ENCODE data around the gene DEFB124. TPM values are rescaled to one million over a fixed set of nuclear protein-coding genes. Genes with fewer than 3 reads are reported as not detected.
"Not testable (repeated sequence)": the region's sequence is repeated elsewhere in the genome, so short reads cannot be mapped to it uniquely, and the experiment has no call there.

DEFB124 gene
- total RNA-seq (not detected), polyA plus RNA-seq (not detected)

- H3K27me3 Mint-ChIP-seq: peaks cover 39% of the 10 kb centered on the region
- H3K27ac Mint-ChIP-seq: no peak within 1 kb of the TSS
- peaks cover 0 to 6% (median 1%) of the 10 kb centered on the region in 7 donors for H3K9me3 Mint-ChIP-seq
- no peaks in the 10 kb centered on the region for H3K4me1 ChIP-seq (ENCODE audit: control insufficient read depth, insufficient read depth, low read length, poor library complexity, severe bottlenecking)
- no peaks in the 10 kb centered on the region for H3K36me3 Mint-ChIP-seq
- H3K4me3 Mint-ChIP-seq: peak within 1 kb of the TSS in 2 of 4 donors; percentile 43 to 65
- H3K4me3 ChIP-seq (ENCODE audit: low read depth, low read length): no peak within 1 kb of the TSS
- no peak within 1 kb of the TSS for H3K27ac ChIP-seq (ENCODE audit: insufficient read depth, low read length, poor library complexity, severe bottlenecking)
- no peaks in the 10 kb centered on the region for H3K27me3 ChIP-seq (ENCODE audit: control insufficient read depth, insufficient read depth, low read length)
- ATAC-seq (ENCODE audit: low read depth in 2 of 2) (no peak), DNase-seq (no peak)
- H3K9me3 ChIP-seq (ENCODE audit: control insufficient read depth in 2 of 2, low read length in 2 of 2): no peaks in the 10 kb centered on the region
- no peaks in the 10 kb centered on the region for H3K36me3 ChIP-seq (ENCODE audit: control insufficient read depth, insufficient read depth, low read length)
- peaks cover 0 to 11% (median 3%) of the 10 kb centered on the region in 4 donors for H3K4me1 Mint-ChIP-seq
These were observed at the start of gene DEFB124, which contains the start of gene REM1 for GRCh38 chr20:31474758-31475427. Gene DEFB124, minus strand, starts transcription at chr20:31475127. Its CDS starts 2,114 bp downstream, at chr20:31473013. Gene REM1, plus strand, starts transcription at chr20:31475288. Its CDS starts 1,158 bp downstream, at chr20:31476446.

GRCh38 chr20:31523361-31524283 lies 48.7 kb upstream of the DEFB124 start:
- Mint-ChIP-seq H3K9me3 (no peaks in the 10 kb centered on the region), H3K27me3 (no peaks in the 10 kb centered on the region), H3K36me3 (peaks cover 21% of the 10 kb centered on the region), H3K27ac (peak overlapping the region in 1 of 3 donors; percentile 25), H3K4me1 (peaks cover 13 to 71% (median 41%) of the 10 kb centered on the region in 4 donors), H3K4me3 (peak overlapping the region in 1 of 4 donors; percentile 38)
- Histone ChIP-seq H3K9me3 (ENCODE audit: control insufficient read depth in 2 of 2, low read length in 2 of 2) (no peaks in the 10 kb centered on the region), H3K4me3 (ENCODE audit: low read depth, low read length) (no peak overlapping the region), H3K4me1 (ENCODE audit: control insufficient read depth, insufficient read depth, low read length, poor library complexity, severe bottlenecking) (peaks cover 11% of the 10 kb centered on the region), H3K36me3 (ENCODE audit: control insufficient read depth, insufficient read depth, low read length) (peaks cover 57% of the 10 kb centered on the region), H3K27ac (ENCODE audit: insufficient read depth, low read length, poor library complexity, severe bottlenecking) (no peak overlapping the region), H3K27me3 (ENCODE audit: control insufficient read depth, insufficient read depth, low read length) (no peaks in the 10 kb centered on the region)
- DNase-seq (no peak), ATAC-seq (ENCODE audit: low read depth in 2 of 2) (peak in 1 of 2 donors; percentile 60)

GRCh38 chr20:31522731-31523130 lies 47.8 kb upstream of the DEFB124 start:
- H3K4me1 Mint-ChIP-seq: peaks cover 13 to 72% (median 41%) of the 10 kb centered on the region in 4 donors
- DNase-seq: no peak
- Histone ChIP-seq H3K9me3 (ENCODE audit: control insufficient read depth in 2 of 2, low read length in 2 of 2) (no peaks in the 10 kb centered on the region), H3K4me3 (ENCODE audit: low read depth, low read length) (no peak overlapping the region), H3K4me1 (ENCODE audit: control insufficient read depth, insufficient read depth, low read length, poor library complexity, severe bottlenecking) (peaks cover 13% of the 10 kb centered on the region), H3K27ac (ENCODE audit: insufficient read depth, low read length, poor library complexity, severe bottlenecking) (no peak overlapping the region), H3K36me3 (ENCODE audit: control insufficient read depth, insufficient read depth, low read length) (peaks cover 49% of the 10 kb centered on the region), H3K27me3 (ENCODE audit: control insufficient read depth, insufficient read depth, low read length) (no peaks in the 10 kb centered on the region)
- no peaks in the 10 kb centered on the region for H3K27me3 Mint-ChIP-seq
- no peak for ATAC-seq (ENCODE audit: low read depth in 2 of 2)
- H3K36me3 Mint-ChIP-seq: peaks cover 17% of the 10 kb centered on the region
- peak overlapping the region; percentile 15 to 59 (median 56) for H3K27ac Mint-ChIP-seq
- H3K9me3 Mint-ChIP-seq: no peaks in the 10 kb centered on the region
- peak overlapping the region in 1 of 4 donors; percentile 61 for H3K4me3 Mint-ChIP-seq

GRCh38 chr20:31521267-31521666 lies 46.3 kb upstream of the DEFB124 start:
- H3K27me3 Mint-ChIP-seq; H3K4me3 ChIP-seq (ENCODE audit: low read depth, low read length); H3K9me3 Mint-ChIP-seq; H3K9me3 ChIP-seq (ENCODE audit: control insufficient read depth in 2 of 2, low read length in 2 of 2); H3K27ac ChIP-seq (ENCODE audit: insufficient read depth, low read length, poor library complexity, severe bottlenecking); ATAC-seq (ENCODE audit: low read depth in 2 of 2); DNase-seq; H3K27me3 ChIP-seq (ENCODE audit: control insufficient read depth, insufficient read depth, low read length): not testable (repeated sequence)
- H3K4me1 Mint-ChIP-seq: peaks cover 13 to 62% (median 41%) of the 10 kb centered on the region in 4 donors
- peak overlapping the region in 1 of 4 donors; percentile 27 for H3K4me3 Mint-ChIP-seq
- Histone ChIP-seq H3K36me3 (ENCODE audit: control insufficient read depth, insufficient read depth, low read length) (peaks cover 37% of the 10 kb centered on the region), H3K4me1 (ENCODE audit: control insufficient read depth, insufficient read depth, low read length, poor library complexity, severe bottlenecking) (peaks cover 26% of the 10 kb centered on the region)
- peak overlapping the region in 1 of 3 donors; percentile 78 for H3K27ac Mint-ChIP-seq
- peaks cover 12% of the 10 kb centered on the region for H3K36me3 Mint-ChIP-seq

GRCh38 chr20:31517373-31517772 lies 42.4 kb upstream of the DEFB124 start:
- peaks cover 5 to 41% (median 24%) of the 10 kb centered on the region in 4 donors for H3K4me1 Mint-ChIP-seq
- DNase-seq (no peak), ATAC-seq (ENCODE audit: low read depth in 2 of 2) (no peak)
- peaks cover 17% of the 10 kb centered on the region for H3K36me3 ChIP-seq (ENCODE audit: control insufficient read depth, insufficient read depth, low read length)
- no peak overlapping the region for H3K4me3 Mint-ChIP-seq
- H3K9me3 ChIP-seq (ENCODE audit: control insufficient read depth in 2 of 2, low read length in 2 of 2): no peaks in the 10 kb centered on the region
- peak overlapping the region; percentile 88 for H3K4me3 ChIP-seq (ENCODE audit: low read depth, low read length)
- no peaks in the 10 kb centered on the region for H3K27me3 Mint-ChIP-seq
- peak overlapping the region; percentile 34 for H3K27ac ChIP-seq (ENCODE audit: insufficient read depth, low read length, poor library complexity, severe bottlenecking)
- H3K9me3 Mint-ChIP-seq: no peaks in the 10 kb centered on the region
- no peaks in the 10 kb centered on the region for H3K27me3 ChIP-seq (ENCODE audit: control insufficient read depth, insufficient read depth, low read length)
- H3K4me1 ChIP-seq (ENCODE audit: control insufficient read depth, insufficient read depth, low read length, poor library complexity, severe bottlenecking): peaks cover 41% of the 10 kb centered on the region
- H3K27ac Mint-ChIP-seq: no peak overlapping the region
- H3K36me3 Mint-ChIP-seq: peaks cover 7% of the 10 kb centered on the region

- ATAC-seq (ENCODE audit: low read depth in 2 of 2) (no peak), DNase-seq (peak in 1 of 3 donors; percentile 63)
- peaks cover 13% of the 10 kb centered on the region for H3K36me3 ChIP-seq (ENCODE audit: control insufficient read depth, insufficient read depth, low read length)
- H3K27ac Mint-ChIP-seq: no peak overlapping the region
- peaks cover 41% of the 10 kb centered on the region for H3K4me1 ChIP-seq (ENCODE audit: control insufficient read depth, insufficient read depth, low read length, poor library complexity, severe bottlenecking)
- H3K9me3 Mint-ChIP-seq: no peaks in the 10 kb centered on the region
- no peaks in the 10 kb centered on the region for H3K27me3 ChIP-seq (ENCODE audit: control insufficient read depth, insufficient read depth, low read length)
- no peak overlapping the region for H3K4me3 Mint-ChIP-seq
- no peaks in the 10 kb centered on the region for H3K9me3 ChIP-seq (ENCODE audit: control insufficient read depth in 2 of 2, low read length in 2 of 2)
- H3K4me1 Mint-ChIP-seq: peaks cover 5 to 35% (median 20%) of the 10 kb centered on the region in 4 donors
- H3K27ac ChIP-seq (ENCODE audit: insufficient read depth, low read length, poor library complexity, severe bottlenecking): peak overlapping the region; percentile 34
- H3K4me3 ChIP-seq (ENCODE audit: low read depth, low read length): peak overlapping the region; percentile 88
- H3K36me3 Mint-ChIP-seq: peaks cover 5% of the 10 kb centered on the region
- H3K27me3 Mint-ChIP-seq: no peaks in the 10 kb centered on the region
These were observed 41.7 kb upstream of the DEFB124 start for GRCh38 chr20:31516651-31517050.

- no peak overlapping the region for H3K27ac Mint-ChIP-seq
- Histone ChIP-seq H3K4me1 (ENCODE audit: control insufficient read depth, insufficient read depth, low read length, poor library complexity, severe bottlenecking) (peaks cover 41% of the 10 kb centered on the region), H3K27me3 (ENCODE audit: control insufficient read depth, insufficient read depth, low read length) (no peaks in the 10 kb centered on the region), H3K36me3 (ENCODE audit: control insufficient read depth, insufficient read depth, low read length) (peaks cover 10% of the 10 kb centered on the region), H3K9me3 (ENCODE audit: control insufficient read depth in 2 of 2, low read length in 2 of 2) (no peaks in the 10 kb centered on the region), H3K27ac (ENCODE audit: insufficient read depth, low read length, poor library complexity, severe bottlenecking) (peak overlapping the region; percentile 36), H3K4me3 (ENCODE audit: low read depth, low read length) (peak overlapping the region; percentile 88)
- no peaks in the 10 kb centered on the region for H3K27me3 Mint-ChIP-seq
- no peak overlapping the region for H3K4me3 Mint-ChIP-seq
- H3K9me3 Mint-ChIP-seq: no peaks in the 10 kb centered on the region
- H3K36me3 Mint-ChIP-seq: peaks cover 5% of the 10 kb centered on the region
- DNase-seq: no peak
- H3K4me1 Mint-ChIP-seq: peaks cover 5 to 30% (median 17%) of the 10 kb centered on the region in 4 donors
- ATAC-seq (ENCODE audit: low read depth in 2 of 2): no peak
These were observed 41.2 kb upstream of the DEFB124 start for GRCh38 chr20:31516166-31516565.

All from CD4-positive, CD25-positive, alpha-beta regulatory T cell (primary cell).